Chondrocyte (in vitro differentiated cells): Measurements from ENCODE around the gene FAM118A. TPM values are rescaled to one million over a fixed set of nuclear protein-coding genes. Genes with fewer than 3 reads are reported as not detected.

Experiments
- DNase-seq: peaks from one replicate; pipeline ENCODE4 v3.0.0; 2021; ENCODE audit warnings: mixed read lengths, low spot score
- H3K27ac Mint-ChIP-seq: one replicate; pipeline ENCODE4 v1.8.0; 2021; ENCODE audit warnings: mild to moderate bottlenecking, moderate library complexity, mixed read lengths; ENCODE audit not compliant: unreplicated experiment
- H3K27me3 Mint-ChIP-seq: 2 replicates; pipeline ENCODE4 v1.8.0; 2021; ENCODE audit warnings: low read depth, mixed read lengths
- H3K36me3 Mint-ChIP-seq: 2 replicates; pipeline ENCODE4 v1.8.0; 2021; ENCODE audit warnings: low read depth, mixed read lengths
- H3K4me1 Mint-ChIP-seq: 2 replicates; pipeline ENCODE4 v1.8.0; 2021; ENCODE audit warnings: low read depth, mild to moderate bottlenecking, mixed read lengths
- H3K4me3 Mint-ChIP-seq: one replicate; pipeline ENCODE4 v1.8.0; 2021; ENCODE audit warnings: mild to moderate bottlenecking, moderate library complexity, mixed read lengths; ENCODE audit not compliant: unreplicated experiment
- H3K9me3 Mint-ChIP-seq: 2 replicates; pipeline ENCODE4 v1.8.0; 2021; ENCODE audit warnings: low read depth, mixed read lengths
- CTCF ChIP-seq: fragments of 200-600 bp; sonication (generic); IDR thresholded peaks from 2 replicates; pipeline ENCODE4 v1.5.0; 2021; ENCODE audit warnings: antibody characterized with exemption, mild to moderate bottlenecking, moderate library complexity
- total RNA-seq: library from RNA; stranded (reverse); gene quantifications from 3 replicates; pipeline ENCODE4 v1.2.1, GENCODE V29; 2021

FAM118A gene
- total RNA-seq, 1 donor from 2014 or later = 68.7 TPM

GRCh38 chr22:45278125-45278524, 31.6 kb upstream of the FAM118A start:
- H3K27me3 Mint-ChIP-seq = peaks cover 9% of the 10 kb centered on the region

GRCh38 chr22:45280587-45280980, 29.1 kb upstream of the FAM118A start:
- no peak overlapping the region for H3K27ac Mint-ChIP-seq
- peaks cover 20% of the 10 kb centered on the region for H3K27me3 Mint-ChIP-seq
- H3K36me3 Mint-ChIP-seq = no peaks in the 10 kb centered on the region
- H3K4me3 Mint-ChIP-seq = no peak overlapping the region
- DNase-seq = no peak
- H3K4me1 Mint-ChIP-seq = peaks cover 16% of the 10 kb centered on the region
- no peak for TF ChIP-seq CTCF
- H3K9me3 Mint-ChIP-seq = no peaks in the 10 kb centered on the region

More at GRCh38 chr22:45278125-45278524, 31.6 kb upstream of the FAM118A start:
- H3K4me3 Mint-ChIP-seq = no peak overlapping the region
- no peak overlapping the region for H3K27ac Mint-ChIP-seq
- no peaks in the 10 kb centered on the region for H3K36me3 Mint-ChIP-seq
- no peaks in the 10 kb centered on the region for H3K9me3 Mint-ChIP-seq
- peaks cover 10% of the 10 kb centered on the region for H3K4me1 Mint-ChIP-seq
- no peak for TF ChIP-seq CTCF
- DNase-seq = no peak

DNA sequence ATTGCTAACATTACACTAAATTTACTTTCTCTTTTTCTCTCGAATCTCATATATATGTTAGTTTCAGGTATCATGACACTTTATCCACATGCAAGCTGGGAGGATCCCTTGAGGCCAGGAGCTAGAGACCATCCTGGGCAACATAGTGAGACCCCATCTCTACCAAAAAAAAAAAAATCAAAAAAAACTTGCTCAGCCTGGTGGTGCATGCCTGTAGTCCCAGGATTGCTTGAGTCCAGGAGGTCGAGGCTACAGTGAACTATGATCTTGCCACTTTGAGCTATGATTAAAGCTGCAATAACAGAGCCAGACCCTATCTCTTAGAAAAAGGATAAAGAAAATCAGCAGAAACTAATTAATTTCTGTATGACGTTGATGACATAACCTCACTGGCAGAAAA, 28.7 kb upstream of the FAM118A start:
- peaks cover 17% of the 10 kb centered on the region for H3K4me1 Mint-ChIP-seq
- H3K27ac Mint-ChIP-seq = no peak overlapping the region
- DNase-seq = no peak
- H3K36me3 Mint-ChIP-seq = no peaks in the 10 kb centered on the region
- no peak overlapping the region for H3K4me3 Mint-ChIP-seq
- no peak for TF ChIP-seq CTCF
- peaks cover 20% of the 10 kb centered on the region for H3K27me3 Mint-ChIP-seq
- H3K9me3 Mint-ChIP-seq = no peaks in the 10 kb centered on the region

GRCh38 chr22:45284705-45285262, 24.9 kb upstream of the FAM118A start, which contains the start of gene UPK3A:
TSS of gene UPK3A (plus strand) at chr22:45284949. CDS start at chr22:45285014, 65 bp downstream.
- no peaks in the 10 kb centered on the region for H3K36me3 Mint-ChIP-seq
- peak within 1 kb of the TSS; percentile 10 for H3K4me3 Mint-ChIP-seq
- H3K27me3 Mint-ChIP-seq = peaks cover 20% of the 10 kb centered on the region
- H3K4me1 Mint-ChIP-seq = peaks cover 10% of the 10 kb centered on the region
- no peak within 1 kb of the TSS for H3K27ac Mint-ChIP-seq
- no peak for TF ChIP-seq CTCF
- H3K9me3 Mint-ChIP-seq = no peaks in the 10 kb centered on the region
- no peak for DNase-seq

- H3K4me3 Mint-ChIP-seq = peak overlapping the region; percentile 10
- H3K36me3 Mint-ChIP-seq = no peaks in the 10 kb centered on the region
- TF ChIP-seq CTCF = peak; percentile 37
- no peaks in the 10 kb centered on the region for H3K9me3 Mint-ChIP-seq
- peaks cover 6% of the 10 kb centered on the region for H3K4me1 Mint-ChIP-seq
- peaks cover 20% of the 10 kb centered on the region for H3K27me3 Mint-ChIP-seq
- DNase-seq = no peak
- H3K27ac Mint-ChIP-seq = no peak overlapping the region
Measured at GRCh38 chr22:45285263-45286058, 24.3 kb upstream of the FAM118A start.
